Esophagus squamous epithelium (tissue), 5 donors: ENCODE measurements around the gene FKBP3. TPM values are rescaled to one million over a fixed set of nuclear protein-coding genes. Genes with fewer than 3 reads are reported as not detected.

Experiments used
- DNase-seq: peaks from one replicate; lab custom pipeline; 2025; lab: John Stamatoyannopoulos, UW
- H3K27ac ChIP-seq, 4 donors: fragments of 200-600 bp; sonication (generic); one replicate each; pipeline ENCODE4 v1.5.1; 2016 to 2019; ENCODE audit warnings: mild to moderate bottlenecking in 1 of 4
- H3K27me3 ChIP-seq, 4 donors: fragments of 200-600 bp; sonication (generic); 1 replicate in 3 of 4; 2 replicates in 1 of 4; pipeline versions ENCODE4 v1.5.1 to v1.6.0; 2017 to 2021; ENCODE audit warnings: antibody characterized with exemption in 1 of 4
- H3K36me3 ChIP-seq, 3 donors: fragments of 200-600 bp; sonication (generic); one replicate each; pipeline ENCODE4 v1.5.1; 2016 to 2019
- H3K4me1 ChIP-seq, 3 donors: fragments of 200-600 bp; sonication (generic); one replicate each; pipeline ENCODE4 v1.5.1; 2017 to 2019
- H3K4me3 ChIP-seq, 4 donors: fragments of 200-600 bp; sonication (generic); 1 replicate in 3 of 4; 2 replicates in 1 of 4; pipeline ENCODE4 v1.5.1; 2016 to 2019; ENCODE audit warnings: mild to moderate bottlenecking in 2 of 4, moderate library complexity in 1 of 4
- H3K9me3 ChIP-seq, 3 donors: fragments of 200-600 bp; sonication (generic); one replicate each; pipeline ENCODE4 v1.5.1; 2016 to 2019
- POLR2A ChIP-seq, 4 donors: fragments of 450-650 bp; IDR thresholded peaks; one replicate each; pipeline ENCODE4 v1.6.1; 2017; ENCODE audit warnings: antibody characterized with exemption in 4 of 4, mild to moderate bottlenecking in 4 of 4, moderate library complexity in 3 of 4
- WGBS, 2 donors: methylation state at CpG; one replicate each; pipeline ENCODE4 v1.1.5; 2018; 5-methylcytosine and 5-hydroxymethylcytosine counted together
- intact Hi-C: fragments of 100-400 bp; cut with DNase I; formaldehyde crosslinking; loops from one replicate; pipeline ENCODE4 v1.15.0; 2022
- total RNA-seq, 4 donors: library from RNA; depleted of rRNA; stranded (reverse); fragments of >200 nt; gene quantifications; one replicate each; pipeline ENCODE4 v1.1.0, GENCODE V29; 2016
- TF ChIP-seq, protein P1 (sequence below), 6 experiments: fragments of 450-650 bp in 4 of 6; fragments of 200-600 bp in 2 of 6; sonication (generic) in 2 of 6; IDR thresholded peaks; one replicate each; pipeline ENCODE4 v1.5.1; 2016 to 2019; ENCODE audit warnings: antibody characterized with exemption in 6 of 6, mild to moderate bottlenecking in 4 of 6, moderate library complexity in 4 of 6
- donor health status: DM: yes; HTN: yes; CAD: no.

The FKBP3 gene
- 10 to 100 TPM; 28.8 to 44.9 (median 37.9) TPM for total RNA-seq

DNA sequence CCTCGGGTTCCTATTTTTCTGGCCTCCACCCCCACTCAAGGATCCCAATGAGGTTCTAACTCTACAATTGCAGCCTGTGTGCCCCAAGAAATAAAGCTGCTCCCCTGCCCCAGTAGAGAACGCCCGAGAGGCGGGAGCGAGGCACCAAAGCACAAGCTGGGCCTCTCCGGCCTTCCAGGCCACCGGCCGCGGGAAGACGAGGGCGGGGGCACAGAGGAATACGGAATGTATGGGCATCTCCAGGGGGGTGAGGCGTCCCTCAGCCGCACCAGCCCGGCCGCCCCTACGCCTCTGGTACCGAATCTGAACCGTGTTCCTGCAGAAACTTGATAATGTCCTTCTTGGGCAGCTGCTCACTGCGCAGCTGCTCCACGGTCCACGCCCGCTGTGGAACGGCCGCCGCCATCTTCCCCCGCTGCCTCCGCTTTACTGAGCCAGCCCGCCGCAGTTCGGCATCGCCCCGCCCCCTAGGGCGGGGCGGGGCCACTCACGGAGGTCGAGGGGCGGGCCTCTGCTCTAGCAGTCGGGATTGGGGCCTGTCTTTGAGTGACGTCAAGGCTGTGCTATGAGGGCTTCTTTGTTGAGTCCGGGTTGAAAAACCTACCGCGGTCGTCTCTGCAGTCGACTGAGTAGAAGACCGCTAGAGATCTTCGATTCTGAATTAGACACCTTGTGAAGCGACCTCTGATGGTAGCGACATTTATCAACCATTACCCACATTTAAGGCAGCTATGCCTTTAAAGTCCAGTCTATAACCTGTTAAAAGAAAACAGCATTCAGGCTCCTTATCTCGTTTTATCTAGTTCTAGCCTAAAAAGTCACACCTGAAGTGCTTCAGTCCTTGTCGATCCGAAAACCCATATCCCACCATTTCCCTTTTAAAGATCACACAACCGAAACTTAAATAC lies at the start of gene FKBP3:
Gene FKBP3 (minus strand): TSS at position 431 of the 908 bp plus-strand sequence. CDS start 25 bp downstream, at position 406.
- WGBS, 2 donors, result 0% methylated on average over 10 to 20 of the region's 53 CpGs
- intact Hi-C loops, result loop anchor here (2.0 to 10.0 kb wide), 2 partner anchors 50 to 120 kb away; partner anchors contain the start of genes MIS18BP1 and PRPF39
- Histone ChIP-seq H3K27me3 (no peaks in the 10 kb centered on the region), H3K4me3 (peak within 1 kb of the TSS; percentile 58 to 96 (median 81)), H3K36me3 (peaks cover 0 to 5% (median 2%) of the 10 kb centered on the region in 3 donors), H3K9me3 (no peaks in the 10 kb centered on the region), H3K27ac (peak within 1 kb of the TSS; percentile 82 to 94 (median 93)), H3K4me1 (peaks cover 0 to 47% (median 24%) of the 10 kb centered on the region in 3 donors)
- DNase-seq, result peak; percentile 93
- TF ChIP-seq POLR2A (IDR thresholded peaks at IDR 0.05), result peak in 2 of 4 donors; percentile 64 to 66
- TF ChIP-seq, protein P1, sequence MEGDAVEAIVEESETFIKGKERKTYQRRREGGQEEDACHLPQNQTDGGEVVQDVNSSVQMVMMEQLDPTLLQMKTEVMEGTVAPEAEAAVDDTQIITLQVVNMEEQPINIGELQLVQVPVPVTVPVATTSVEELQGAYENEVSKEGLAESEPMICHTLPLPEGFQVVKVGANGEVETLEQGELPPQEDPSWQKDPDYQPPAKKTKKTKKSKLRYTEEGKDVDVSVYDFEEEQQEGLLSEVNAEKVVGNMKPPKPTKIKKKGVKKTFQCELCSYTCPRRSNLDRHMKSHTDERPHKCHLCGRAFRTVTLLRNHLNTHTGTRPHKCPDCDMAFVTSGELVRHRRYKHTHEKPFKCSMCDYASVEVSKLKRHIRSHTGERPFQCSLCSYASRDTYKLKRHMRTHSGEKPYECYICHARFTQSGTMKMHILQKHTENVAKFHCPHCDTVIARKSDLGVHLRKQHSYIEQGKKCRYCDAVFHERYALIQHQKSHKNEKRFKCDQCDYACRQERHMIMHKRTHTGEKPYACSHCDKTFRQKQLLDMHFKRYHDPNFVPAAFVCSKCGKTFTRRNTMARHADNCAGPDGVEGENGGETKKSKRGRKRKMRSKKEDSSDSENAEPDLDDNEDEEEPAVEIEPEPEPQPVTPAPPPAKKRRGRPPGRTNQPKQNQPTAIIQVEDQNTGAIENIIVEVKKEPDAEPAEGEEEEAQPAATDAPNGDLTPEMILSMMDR (IDR thresholded peaks at IDR 0.05), result peak in 1 of 6 experiments; percentile 10

DNA sequence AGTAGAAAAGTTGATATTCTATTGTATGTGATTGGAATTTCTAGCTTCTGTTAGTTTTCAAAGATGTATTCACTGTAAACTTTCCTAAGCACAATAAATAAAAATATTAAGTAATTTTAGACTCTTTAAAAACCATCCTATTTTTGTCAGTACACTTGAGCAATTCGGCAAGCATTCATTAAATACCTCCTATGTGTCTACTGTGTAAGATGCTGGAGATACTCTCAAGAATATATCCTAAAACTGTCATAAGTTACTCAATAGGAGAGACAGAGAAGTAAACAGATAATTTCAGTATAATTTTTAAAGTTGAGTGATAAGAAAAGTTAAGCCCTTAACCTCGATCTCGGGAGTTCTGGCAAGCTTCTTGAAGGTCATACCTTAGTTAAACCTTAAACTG lies 47.5 kb upstream of the FKBP3 start:
- TF ChIP-seq, protein P1 (IDR thresholded peaks at IDR 0.05), result no peak
- no peak for TF ChIP-seq POLR2A (IDR thresholded peaks at IDR 0.05)
- intact Hi-C loops, result no loop called here

DNA sequence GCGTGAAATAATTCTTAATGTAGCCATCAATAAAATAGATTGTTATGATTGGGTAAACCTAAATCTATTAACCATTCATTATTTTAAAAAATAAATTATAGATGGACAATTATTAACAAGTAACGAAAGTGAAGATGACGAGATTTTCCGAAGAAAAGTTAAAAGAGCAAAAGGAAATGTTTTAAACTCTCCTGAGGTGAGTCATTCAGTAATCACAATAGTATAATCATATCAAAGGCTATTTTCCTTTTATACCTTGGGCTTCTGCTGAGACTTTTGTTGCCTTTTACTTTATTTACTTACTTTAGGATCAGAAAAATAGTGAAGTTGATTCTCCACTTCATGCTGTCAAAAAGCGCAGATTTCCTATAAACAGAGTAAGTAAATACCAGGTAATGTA lies 47.0 kb upstream of the FKBP3 start:
- intact Hi-C loops, result no loop called here
- 80 to 86% methylated on average over 5 of the region's 5 CpGs for WGBS, 2 donors

More for the DNA sequence above, 47.5 kb upstream of the FKBP3 start:
- DNase-seq, result no peak
- H3K36me3 ChIP-seq, result peaks cover 0 to 3% (median 0%) of the 10 kb centered on the region in 3 donors
- H3K4me3 ChIP-seq, result no peak overlapping the region
- no peaks in the 10 kb centered on the region for H3K9me3 ChIP-seq
- no peak overlapping the region for H3K27ac ChIP-seq
- H3K27me3 ChIP-seq, result no peaks in the 10 kb centered on the region
- 82 to 91% methylated on average over 3 of the region's 3 CpGs for WGBS, 2 donors
- no peaks in the 10 kb centered on the region for H3K4me1 ChIP-seq

DNA sequence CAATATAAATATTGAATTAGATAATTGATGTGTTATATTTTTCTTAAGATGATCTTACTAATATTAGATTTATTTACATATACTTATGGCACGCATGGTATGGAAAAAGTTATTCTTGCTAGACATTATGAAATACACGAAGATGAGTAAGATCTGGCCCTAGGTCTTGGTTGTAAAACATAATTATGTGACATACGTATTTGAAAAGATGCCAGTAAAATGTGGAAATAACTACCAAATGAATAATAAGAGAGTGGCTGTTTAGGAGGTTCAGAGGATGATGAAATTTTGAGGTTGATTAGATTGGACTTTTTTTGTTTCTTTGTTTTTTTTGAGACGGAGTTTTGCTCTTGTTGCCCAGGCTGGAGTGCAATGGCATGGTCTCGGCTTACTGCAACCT lies 42.8 kb upstream of the FKBP3 start:
- no peak for DNase-seq

More for the DNA sequence above, 47.0 kb upstream of the FKBP3 start:
- Histone ChIP-seq H3K27ac (no peak overlapping the region), H3K9me3 (no peaks in the 10 kb centered on the region), H3K27me3 (no peaks in the 10 kb centered on the region), H3K36me3 (no peaks in the 10 kb centered on the region), H3K4me1 (no peaks in the 10 kb centered on the region), H3K4me3 (no peak overlapping the region)
- TF ChIP-seq, protein P1 (IDR thresholded peaks at IDR 0.05), result no peak
- TF ChIP-seq POLR2A (IDR thresholded peaks at IDR 0.05), result no peak
- no peak for DNase-seq

More for the DNA sequence above, 42.8 kb upstream of the FKBP3 start:
- Histone ChIP-seq H3K4me3 (no peak overlapping the region), H3K9me3 (no peaks in the 10 kb centered on the region), H3K27me3 (no peaks in the 10 kb centered on the region), H3K27ac (no peak overlapping the region), H3K4me1 (no peaks in the 10 kb centered on the region), H3K36me3 (no peaks in the 10 kb centered on the region)
- no peak for TF ChIP-seq POLR2A (IDR thresholded peaks at IDR 0.05)
- TF ChIP-seq, protein P1 (IDR thresholded peaks at IDR 0.05), result no peak
- intact Hi-C loops, result no loop called here
- 50 to 62% methylated on average over 5 of the region's 5 CpGs for WGBS, 2 donors
